PFSK-1 (cell line): ENCODE data around the gene AKAP6.

Experiments
- FOXP2 ChIP-seq: optimal IDR thresholded peaks from 2 replicates; pipeline ENCODE3; 2011; ENCODE audit warnings: borderline replicate concordance, control low read depth, inconsistent platforms; ENCODE audit not compliant: insufficient read depth; ENCODE audit errors: extremely low read length, extremely low read depth
- POLR2AphosphoS5 ChIP-seq: IDR thresholded peaks from 2 replicates; pipeline ENCODE4 v1.6.1; 2012; ENCODE audit warnings: low read depth, mild to moderate bottlenecking, control low read depth, low read length, moderate library complexity
- SIN3A ChIP-seq: IDR thresholded peaks from 2 replicates; pipeline ENCODE4 v1.6.1; 2012; ENCODE audit warnings: mild to moderate bottlenecking, low read length, moderate library complexity, borderline replicate concordance; ENCODE audit not compliant: insufficient read depth
- TAF1 ChIP-seq: IDR thresholded peaks from 2 replicates; pipeline ENCODE4 v1.6.1; 2012; ENCODE audit warnings: low read length, control low read depth, borderline replicate concordance; ENCODE audit not compliant: insufficient read depth
- TF ChIP-seq, protein P1 (sequence below), 2 experiments: IDR thresholded peaks; 2 replicates each; pipeline versions ENCODE4 v1.6.1 to v1.8.0; 2011 to 2012; ENCODE audit warnings: low read depth in 2 of 2, low read length in 2 of 2, control low read depth in 1 of 2, inconsistent platforms in 1 of 2, mild to moderate bottlenecking in 1 of 2, moderate library complexity in 1 of 2; ENCODE audit not compliant: insufficient read depth in 1 of 2

Gene AKAP6

DNA sequence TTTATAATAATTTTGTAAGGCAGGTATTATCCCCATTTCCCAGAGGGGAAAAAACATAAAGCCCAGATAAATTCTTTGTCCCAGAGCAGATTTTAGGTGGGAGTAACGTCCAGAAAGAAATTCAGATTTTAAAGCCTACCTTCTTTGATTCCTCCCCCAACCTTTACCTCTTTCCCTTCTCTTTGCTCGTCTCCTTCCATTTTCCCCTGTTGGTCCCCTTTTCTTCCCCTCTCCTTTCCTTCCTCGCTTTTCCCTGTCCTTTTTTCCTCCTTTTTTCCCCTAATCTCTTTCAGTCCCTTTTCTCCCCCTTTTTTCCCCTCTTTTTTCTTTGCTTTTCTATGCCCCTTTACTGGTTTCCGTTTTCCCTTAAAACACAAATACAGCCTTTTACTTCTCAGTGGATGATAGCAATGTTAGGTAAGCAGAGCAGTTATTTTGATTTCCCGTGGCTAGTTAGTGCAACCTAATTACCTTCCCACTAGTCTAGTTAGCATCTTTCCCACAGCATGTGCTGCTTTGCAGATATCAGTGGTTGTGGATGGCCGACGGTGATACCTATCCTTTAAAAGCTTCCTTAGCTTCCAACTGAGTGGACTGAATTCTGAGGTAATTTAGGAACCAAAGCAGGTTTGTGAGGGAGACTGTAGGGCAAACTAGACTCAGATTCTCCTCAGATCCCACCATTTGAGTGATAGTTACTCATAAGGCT lies 10.9 kb upstream of the AKAP6 start:
- TF ChIP-seq POLR2AphosphoS5 (no peak), SIN3A (no peak), FOXP2 (no peak), TAF1 (no peak)
- TF ChIP-seq, protein P1, sequence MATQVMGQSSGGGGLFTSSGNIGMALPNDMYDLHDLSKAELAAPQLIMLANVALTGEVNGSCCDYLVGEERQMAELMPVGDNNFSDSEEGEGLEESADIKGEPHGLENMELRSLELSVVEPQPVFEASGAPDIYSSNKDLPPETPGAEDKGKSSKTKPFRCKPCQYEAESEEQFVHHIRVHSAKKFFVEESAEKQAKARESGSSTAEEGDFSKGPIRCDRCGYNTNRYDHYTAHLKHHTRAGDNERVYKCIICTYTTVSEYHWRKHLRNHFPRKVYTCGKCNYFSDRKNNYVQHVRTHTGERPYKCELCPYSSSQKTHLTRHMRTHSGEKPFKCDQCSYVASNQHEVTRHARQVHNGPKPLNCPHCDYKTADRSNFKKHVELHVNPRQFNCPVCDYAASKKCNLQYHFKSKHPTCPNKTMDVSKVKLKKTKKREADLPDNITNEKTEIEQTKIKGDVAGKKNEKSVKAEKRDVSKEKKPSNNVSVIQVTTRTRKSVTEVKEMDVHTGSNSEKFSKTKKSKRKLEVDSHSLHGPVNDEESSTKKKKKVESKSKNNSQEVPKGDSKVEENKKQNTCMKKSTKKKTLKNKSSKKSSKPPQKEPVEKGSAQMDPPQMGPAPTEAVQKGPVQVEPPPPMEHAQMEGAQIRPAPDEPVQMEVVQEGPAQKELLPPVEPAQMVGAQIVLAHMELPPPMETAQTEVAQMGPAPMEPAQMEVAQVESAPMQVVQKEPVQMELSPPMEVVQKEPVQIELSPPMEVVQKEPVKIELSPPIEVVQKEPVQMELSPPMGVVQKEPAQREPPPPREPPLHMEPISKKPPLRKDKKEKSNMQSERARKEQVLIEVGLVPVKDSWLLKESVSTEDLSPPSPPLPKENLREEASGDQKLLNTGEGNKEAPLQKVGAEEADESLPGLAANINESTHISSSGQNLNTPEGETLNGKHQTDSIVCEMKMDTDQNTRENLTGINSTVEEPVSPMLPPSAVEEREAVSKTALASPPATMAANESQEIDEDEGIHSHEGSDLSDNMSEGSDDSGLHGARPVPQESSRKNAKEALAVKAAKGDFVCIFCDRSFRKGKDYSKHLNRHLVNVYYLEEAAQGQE (IDR thresholded peaks at IDR 0.05; ENCODE audit: insufficient read depth in 1 of 2, low read depth in 2 of 2, low read length in 2 of 2) = no peak

DNA sequence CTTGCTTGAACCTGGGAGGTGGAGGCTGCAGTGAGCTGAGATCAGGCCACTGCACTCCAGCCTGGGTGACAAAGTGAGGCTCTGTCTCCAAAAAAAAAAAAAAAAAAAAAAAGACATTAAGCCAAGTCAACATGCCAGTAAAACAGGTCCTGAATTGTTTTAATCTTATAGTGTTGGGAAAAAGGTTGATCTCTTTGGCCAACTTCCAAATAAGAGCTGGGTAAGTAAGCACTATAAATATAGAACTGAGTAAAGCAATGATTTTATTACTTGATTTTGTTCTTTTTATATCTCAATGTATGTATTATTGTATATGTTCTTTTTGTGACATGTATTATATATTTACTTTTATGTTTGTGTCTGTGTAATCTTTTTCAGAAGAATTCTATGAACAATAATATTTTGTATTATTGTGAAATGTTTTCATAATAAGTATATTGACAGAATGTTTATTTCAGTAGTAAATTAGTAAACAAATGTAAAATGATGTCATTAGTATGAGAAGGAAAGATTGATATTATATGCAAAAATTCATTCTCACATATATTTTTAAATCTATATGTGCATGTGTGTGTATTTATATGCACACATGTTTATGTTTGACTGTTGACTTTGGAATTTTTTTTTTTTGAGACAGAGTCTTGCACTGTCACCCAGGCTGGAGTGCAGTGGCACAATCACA lies 9.6 kb upstream of the AKAP6 start:
- TF ChIP-seq POLR2AphosphoS5 (no peak), FOXP2 (no peak), TAF1 (no peak), SIN3A (no peak)
- TF ChIP-seq, protein P1 (IDR thresholded peaks at IDR 0.05; ENCODE audit: insufficient read depth in 1 of 2, low read depth in 2 of 2, low read length in 2 of 2) = no peak

DNA sequence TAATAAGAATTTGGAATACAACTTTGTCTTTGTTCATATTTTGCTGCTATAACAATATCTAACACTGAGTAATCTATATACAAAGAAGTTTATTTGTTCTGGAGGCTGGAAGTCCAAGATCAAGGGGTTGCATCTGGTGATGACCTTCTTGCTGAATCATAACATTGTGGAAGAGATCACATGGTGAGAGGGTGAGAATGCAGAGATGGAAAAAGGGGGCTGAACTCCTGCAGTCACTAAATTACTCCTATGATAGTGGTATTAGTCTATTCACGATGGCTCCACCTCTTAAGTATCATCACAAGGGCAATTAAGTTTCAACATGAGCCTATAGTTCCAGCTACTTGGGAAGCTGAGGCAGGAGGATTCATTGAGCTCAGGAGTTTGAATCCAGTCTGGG lies 4.5 kb upstream of the AKAP6 start:
- TF ChIP-seq FOXP2 (no peak), POLR2AphosphoS5 (no peak), TAF1 (no peak), SIN3A (no peak)
- TF ChIP-seq, protein P1 (IDR thresholded peaks at IDR 0.05; ENCODE audit: insufficient read depth in 1 of 2, low read depth in 2 of 2, low read length in 2 of 2) = no peak

DNA sequence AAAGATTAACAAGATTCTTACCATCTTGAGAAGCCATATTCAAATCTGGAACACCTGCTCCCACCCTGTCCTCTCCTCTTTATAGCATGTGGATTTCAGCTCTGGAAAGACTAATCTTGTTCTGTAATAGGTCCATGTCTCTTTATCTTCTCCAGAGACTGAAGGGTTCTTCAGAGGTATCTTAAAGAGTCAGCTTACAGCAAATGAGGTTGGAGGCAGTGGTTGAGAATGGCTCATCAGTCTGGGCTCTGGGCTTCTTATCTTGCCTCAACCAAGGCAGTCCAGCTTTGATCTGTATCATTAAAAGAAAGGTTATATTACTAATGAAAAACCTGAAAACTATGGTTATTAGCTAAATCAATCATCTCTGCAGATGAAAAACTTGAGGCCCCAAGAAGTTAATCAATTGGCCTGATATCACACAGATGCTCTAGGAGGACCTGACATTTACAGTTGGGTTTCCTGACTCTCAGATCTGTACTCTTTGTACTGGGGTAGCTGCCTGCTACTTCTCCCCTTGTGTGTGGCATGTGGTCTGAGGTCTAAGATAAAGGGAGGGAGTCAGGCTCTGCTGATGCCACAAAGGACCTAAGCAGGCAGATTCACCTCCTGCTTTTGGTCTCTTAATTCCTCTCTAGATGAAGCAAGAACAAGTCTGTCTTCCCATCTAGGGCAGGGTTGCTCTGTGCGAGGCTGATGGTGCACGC lies 1.7 kb upstream of the AKAP6 start:
- TF ChIP-seq TAF1 = no peak
- TF ChIP-seq POLR2AphosphoS5 = no peak
- TF ChIP-seq, protein P1 (IDR thresholded peaks at IDR 0.05; ENCODE audit: insufficient read depth in 1 of 2, low read depth in 2 of 2, low read length in 2 of 2) = no peak
- no peak for TF ChIP-seq FOXP2
- no peak for TF ChIP-seq SIN3A
